CD4-positive, alpha-beta T cell treated with Interleukin-1 beta for 1 hour (primary cell): ENCODE data around the gene KMT2E.

Source experiments
- DNase-seq, 2 donors: peaks; one replicate each; pipeline ENCODE4 v3.0.0-alpha.2; 2020 to 2022

The KMT2E gene

DNA sequence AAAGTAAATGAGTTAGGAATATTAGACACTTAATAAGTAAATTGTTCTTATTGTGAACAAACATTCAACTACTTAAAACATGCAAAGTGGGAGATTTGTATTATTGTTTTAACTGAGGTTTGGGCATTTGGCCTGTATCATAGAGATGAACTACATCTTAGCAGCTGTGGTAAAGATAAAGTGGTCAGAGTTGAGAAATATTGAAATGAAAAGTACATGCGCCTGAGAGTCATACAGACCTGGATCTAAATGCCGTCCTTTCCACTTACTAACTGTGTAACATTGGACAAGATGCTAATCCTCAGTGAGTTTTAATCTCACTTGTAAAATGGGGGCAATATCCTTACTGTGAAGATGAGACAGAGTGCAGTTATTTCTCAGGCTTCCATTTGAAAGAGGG, 74.5 kb downstream of the KMT2E start:
- DNase-seq, result no peak

DNA sequence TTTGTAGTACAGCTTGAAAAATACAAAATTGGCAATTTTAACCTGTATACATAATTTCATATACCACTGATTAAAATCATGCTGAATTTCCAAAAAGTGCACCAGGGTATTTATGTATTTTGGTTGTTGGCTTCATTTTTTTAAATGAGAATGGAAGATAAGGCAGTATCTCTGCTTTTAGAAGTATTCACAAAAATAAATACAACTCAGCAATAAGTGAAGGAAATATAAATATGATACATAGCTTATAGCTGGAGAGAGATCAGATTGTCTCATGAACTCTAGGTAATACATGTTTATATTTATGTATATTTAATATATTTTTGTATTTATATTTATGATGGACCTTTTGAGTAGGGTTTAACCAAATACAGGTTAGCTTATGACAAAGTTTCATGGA, 81.0 kb downstream of the KMT2E start:
- DNase-seq, result no peak

DNA sequence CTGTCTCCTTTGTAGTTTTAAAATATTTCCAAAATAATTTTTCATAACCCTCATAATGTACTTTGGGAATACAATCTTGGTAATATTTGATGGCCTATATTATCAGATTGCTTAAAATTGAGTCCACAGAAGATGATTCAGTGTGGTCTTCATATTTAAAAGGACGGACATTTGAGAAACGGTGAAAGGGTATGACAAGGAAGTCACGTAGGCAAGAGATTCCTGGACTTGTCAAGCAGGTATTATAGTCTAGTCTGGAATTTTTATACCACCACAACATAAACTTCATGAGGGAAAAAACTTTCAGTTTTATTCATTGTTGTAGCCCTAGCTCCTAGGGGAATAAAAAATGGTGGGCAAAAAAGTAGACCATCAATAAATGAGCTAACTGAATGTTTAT, 82.3 kb downstream of the KMT2E start:
- DNase-seq, result no peak

DNA sequence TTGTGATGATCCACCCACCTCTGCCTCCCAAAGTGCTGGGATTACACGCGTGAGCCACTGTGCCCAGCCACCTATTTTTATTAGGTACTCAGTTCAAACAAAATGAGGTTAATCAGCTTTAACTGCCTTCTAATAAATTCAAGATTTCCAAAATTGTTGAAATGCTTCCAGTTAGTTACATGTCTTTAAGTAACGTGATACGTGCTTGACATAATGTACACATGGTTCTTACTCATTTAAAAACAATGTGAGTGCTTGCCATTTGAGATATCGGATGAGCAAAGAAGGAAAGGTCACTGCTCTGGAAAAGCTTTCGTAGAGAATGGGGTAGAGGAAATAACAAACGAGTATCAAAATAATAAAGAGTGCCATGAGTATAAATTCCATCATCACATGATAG, 83.6 kb downstream of the KMT2E start:
- no peak for DNase-seq

DNA sequence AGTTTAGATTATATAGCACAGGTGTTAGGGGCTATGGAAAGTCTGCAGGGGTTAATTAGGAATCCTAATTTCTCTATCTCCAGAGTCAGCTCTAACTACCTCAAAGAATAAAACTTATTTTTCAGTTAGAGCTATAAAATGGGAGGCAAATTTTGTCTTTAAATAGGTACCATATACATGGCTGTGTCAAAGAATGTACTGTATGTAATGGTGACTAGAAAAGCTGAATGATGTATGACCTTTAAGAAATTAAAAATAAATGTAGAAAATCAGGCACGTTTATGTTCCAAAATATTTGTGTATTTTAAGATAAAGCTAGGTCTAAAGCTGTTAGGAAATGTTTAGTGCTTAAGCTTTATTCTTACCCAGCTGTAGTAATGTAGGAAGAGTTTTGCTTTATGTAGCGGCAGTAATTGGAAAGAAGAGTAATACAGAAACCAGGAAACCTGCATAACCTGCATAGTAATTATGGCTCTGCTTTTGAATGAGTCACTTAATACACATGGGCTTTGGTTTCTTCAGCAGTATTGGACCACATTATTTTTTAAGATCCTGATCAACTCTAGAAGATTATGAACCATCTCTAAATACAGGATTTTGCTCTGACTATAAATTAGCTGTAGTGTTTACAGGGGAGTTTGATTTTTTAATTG, 85.0 kb downstream of the KMT2E start:
- no peak for DNase-seq

DNA sequence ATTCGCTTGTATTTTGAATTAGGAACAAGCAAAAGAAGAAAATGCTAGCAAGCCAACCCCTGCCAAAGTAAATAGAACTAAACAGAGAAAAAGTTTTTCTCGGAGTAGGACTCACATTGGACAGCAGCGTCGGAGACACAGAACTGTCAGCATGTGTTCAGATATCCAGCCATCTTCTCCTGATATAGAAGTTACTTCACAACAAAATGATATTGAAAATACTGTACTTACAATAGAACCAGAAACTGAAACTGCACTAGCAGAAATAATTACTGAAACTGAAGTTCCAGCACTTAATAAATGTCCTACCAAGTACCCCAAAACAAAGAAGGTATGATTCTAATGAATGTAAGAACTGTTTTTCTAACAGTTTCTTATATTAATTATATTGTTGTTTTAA, 87.9 kb downstream of the KMT2E start:
- DNase-seq, result no peak

DNA sequence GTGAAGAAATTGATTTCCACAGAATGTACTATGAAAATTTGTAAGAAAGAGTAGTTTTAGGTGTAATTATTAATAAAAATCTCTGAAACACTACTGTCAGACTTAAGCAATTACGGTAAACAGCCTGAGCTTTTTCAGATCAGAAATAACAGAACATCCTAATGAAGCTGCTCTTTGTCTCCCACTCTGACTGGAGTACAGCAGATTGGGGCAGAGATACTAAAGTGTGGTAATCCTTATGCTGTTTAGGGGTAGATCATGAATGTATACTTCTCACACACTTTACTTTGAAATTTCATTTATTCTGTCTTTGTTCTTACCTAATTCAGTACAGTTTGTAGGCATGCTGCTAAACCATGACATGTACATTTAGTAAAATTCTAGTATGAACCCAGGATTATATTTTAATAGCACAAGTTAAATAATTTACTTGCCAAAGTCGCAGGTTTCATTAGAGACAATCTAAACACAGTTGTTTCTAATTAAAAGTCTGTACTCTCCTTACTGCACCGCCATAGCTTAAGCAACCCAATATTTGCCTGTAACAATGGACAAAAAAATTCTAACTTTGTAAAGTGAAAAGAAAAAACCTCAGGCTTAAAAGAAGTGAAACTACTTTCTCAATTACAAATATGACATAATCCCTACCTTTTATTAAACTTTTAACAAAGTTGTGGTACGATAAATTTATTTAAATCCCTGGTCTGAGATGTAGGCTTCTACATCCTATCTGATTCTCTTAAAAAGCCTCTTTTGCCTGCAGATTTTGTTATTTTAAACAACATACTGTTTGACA, 88.8 kb downstream of the KMT2E start:
- no peak for DNase-seq

DNA sequence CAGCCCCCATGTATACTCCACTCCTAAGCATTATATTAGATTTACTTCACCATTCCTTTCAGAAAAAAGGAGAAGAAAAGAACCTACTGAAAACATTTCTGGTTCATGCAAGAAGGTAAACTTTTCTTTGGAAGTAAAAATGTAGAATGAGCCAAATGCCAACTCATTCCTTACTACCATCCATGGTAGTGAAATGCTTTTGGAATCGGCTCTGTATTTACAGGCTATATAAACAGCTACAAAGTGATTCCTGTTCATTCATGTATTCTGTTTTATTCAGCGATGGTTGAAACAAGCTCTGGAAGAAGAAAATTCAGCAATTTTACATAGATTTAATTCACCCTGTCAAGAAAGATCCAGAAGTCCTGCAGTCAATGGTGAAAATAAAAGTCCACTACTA, 91.6 kb downstream of the KMT2E start:
- no peak for DNase-seq

DNA sequence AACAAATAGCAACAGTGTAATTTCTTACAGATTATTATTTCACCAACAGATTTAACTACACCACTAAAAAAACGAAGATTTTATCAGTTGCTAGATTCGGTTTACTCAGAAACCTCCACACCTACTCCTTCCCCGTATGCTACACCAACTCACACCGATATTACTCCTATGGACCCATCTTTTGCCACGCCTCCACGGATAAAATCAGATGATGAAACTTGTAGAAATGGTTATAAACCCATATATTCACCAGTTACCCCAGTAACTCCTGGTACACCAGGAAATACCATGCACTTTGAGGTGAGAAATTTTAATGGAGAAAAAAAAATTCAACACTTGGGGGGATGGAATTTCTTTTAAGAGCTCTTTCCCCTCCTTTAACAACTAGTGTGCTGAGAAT, 92.5 kb downstream of the KMT2E start:
- no peak for DNase-seq

DNA sequence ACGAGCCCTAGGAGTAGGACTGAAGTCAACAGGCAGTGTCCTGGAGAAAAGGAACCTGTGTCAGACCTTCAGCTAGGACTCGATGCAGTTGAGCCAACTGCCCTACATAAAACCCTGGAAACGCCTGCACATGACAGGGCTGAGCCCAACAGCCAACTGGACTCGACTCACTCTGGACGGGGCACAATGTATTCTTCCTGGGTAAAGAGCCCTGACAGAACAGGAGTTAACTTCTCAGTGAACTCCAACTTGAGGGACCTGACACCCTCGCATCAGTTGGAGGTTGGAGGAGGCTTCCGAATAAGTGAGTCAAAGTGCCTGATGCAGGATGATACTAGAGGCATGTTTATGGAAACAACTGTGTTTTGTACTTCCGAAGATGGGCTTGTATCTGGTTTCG, 93.5 kb downstream of the KMT2E start:
- DNase-seq, result no peak

DNA sequence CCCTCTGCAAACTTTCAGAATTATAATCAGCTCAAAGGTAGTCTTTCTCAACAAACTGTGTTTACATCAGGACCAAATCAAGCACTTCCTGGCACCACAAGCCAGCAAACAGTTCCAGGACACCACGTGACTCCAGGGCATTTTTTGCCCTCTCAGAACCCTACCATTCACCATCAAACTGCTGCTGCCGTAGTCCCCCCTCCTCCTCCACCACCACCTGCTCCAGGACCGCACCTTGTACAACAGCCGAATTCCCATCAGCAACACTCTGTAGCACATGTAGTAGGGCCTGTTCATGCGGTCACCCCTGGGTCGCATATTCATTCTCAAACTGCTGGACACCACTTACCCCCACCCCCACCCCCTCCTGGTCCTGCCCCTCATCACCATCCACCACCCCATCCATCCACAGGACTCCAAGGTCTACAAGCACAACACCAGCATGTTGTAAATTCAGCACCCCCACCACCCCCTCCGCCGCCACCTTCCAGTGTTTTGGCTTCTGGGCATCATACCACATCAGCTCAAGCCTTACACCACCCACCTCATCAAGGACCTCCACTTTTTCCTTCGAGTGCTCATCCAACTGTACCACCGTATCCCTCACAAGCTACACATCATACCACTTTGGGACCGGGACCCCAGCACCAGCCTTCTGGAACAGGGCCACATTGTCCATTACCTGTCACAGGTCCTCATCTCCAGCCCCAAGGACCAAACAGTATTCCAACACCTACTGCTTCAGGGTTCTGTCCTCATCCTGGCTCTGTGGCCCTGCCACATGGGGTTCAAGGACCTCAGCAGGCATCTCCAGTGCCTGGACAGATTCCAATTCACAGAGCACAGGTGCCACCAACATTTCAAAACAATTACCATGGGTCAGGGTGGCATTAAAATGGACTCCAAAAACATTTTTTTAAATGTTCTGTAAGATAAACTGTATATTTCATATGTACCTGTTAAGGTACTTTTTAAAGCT, 98.7 kb downstream of the KMT2E start:
- no peak for DNase-seq

DNA sequence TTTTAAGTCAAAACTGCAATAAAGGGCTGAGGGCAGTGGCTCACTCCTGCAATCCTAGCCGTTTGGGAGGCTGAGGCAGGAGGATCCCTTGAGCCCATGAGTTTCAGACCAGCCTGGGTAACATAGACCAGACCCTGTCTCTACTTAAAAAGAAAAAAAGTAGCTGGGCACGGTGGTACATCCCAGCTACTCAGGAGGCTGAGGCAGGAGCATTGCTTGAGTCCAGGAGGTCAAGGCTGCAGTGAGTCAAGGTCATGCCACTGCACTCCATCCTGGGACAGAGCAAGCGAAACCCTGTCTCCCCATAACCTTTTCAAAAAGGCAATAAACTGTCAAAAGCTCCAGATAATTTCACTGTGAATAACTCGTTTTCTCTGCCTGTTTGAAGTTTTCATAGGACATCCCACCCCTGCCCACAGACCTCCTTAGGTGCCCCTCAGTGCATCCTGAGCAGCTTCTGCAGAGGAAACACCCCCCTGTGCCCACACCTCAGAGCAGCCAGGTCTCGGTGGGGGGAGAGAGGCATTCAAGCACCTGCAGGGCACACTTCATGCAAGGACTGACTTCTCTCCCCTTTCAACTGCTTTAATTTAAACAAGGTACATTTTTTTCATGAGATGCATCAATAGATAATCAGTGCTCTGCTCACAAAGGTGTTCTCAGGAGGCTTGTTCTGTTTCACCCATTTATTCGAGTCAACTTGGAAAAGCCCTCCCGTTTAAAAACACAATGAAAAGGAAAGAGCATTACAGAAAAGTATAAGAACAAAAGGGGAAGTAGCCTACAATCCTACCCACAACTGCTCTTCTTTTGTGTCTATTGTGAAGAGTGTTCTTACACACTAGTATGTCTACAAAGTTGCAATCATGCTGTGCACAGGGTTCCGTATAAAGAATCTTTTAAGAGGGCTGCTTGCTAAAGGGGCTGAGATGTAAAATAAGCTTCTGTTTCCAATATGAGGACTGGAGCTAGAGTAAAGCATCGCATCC, 104.9 kb downstream of the KMT2E start:
- no peak for DNase-seq

DNA sequence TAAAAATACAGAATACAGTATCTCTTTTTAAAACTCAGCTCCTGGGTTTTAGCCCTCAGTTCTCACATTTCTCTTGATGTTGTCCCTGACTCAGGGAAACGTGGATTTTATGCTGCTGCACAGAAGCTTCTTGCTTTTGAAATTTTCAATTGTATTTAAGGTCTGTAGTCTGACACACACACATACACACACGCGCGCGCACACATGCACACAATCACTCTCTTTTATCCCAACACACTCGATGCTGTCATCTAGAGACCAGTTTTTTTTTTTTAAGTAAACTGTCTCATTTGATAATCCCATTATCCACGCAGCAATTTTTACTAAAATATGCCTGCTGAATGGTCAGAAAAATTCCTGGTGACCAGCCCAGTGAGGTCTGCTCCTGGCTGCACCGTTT, 108.6 kb downstream of the KMT2E start:
- no peak for DNase-seq

DNA sequence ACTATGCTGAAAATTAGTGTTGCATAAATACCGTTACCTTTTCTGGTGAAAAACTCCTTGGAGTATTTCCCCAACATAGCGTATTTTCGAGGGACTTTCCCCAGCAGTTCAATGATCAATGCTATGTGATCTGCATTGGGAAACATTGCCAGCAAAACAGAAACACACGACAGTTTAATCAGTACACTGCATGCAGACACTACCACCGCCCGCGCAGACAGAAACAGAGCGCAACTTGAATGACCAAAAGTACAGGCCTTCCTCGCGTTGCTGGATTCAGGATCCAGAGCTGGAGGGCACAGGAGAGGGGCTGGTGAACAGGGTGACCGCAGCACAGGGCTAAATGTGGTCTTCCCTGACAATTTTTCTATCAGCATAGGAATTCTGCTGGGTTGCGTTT, 111.7 kb downstream of the KMT2E start:
- no peak for DNase-seq

DNA sequence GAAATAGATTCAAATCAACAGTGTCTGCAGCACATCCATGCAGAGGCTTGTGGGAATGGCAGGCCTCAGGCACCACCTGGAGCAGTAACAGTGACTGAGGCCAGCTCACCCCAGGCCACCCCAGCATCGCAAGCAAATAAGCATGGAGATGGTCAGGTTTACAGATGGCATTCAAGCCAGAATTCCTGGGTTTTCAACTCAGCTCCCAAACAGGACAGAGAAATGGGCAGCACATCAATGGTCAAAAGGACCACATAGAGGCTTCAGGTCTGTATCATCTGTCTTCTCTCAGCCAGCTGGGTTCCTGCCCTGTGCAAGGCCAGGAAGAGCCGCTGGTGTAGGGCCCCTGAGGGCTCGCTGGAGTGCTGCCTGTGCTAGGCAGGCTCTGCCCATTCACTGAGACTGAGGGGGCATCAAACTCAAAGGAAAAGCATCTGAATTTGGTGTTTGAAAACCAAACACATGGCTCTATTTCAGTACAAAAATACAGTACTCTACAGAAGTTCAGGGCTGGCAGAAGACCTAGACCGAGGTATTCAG, 112.5 kb downstream of the KMT2E start:
- DNase-seq, result no peak

DNA sequence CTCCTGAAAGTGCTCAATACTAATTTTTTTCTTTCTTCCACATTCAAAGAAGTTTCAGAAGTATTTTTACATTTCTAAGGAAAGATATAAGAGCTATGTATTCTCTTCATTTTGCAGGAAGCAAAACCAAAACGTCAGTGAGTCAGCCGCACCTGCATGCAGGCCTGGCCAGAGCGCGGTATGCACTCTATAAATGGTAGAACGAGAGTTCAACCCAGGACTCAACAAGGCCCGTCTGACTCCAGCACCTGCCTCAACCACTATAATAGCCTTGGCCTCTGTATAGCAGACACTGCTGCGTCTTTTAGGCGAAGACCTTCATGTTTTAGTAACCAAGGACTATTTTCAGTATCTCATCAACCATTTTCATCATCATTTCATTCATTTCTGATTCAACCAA, 113.2 kb downstream of the KMT2E start:
- DNase-seq, result no peak

DNA sequence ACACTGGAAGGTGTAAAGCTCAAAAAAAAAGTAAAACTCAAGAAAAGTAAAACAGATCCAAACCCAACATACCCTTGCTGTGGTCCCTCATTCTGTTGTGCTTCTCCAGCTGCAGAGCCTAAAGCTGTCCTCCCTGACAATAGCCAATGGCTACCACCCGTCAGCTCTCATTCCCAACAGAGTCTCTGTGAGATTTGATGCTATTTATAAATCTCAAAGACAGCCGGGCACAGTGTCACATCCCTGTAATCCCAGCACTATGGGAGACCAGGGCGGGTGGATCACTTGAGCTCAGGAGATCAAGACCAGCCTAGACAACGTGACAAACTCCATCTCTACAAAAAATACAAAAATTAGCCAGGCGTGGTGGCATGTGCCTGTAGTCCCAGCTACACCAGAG, 116.0 kb downstream of the KMT2E start:
- no peak for DNase-seq

DNA sequence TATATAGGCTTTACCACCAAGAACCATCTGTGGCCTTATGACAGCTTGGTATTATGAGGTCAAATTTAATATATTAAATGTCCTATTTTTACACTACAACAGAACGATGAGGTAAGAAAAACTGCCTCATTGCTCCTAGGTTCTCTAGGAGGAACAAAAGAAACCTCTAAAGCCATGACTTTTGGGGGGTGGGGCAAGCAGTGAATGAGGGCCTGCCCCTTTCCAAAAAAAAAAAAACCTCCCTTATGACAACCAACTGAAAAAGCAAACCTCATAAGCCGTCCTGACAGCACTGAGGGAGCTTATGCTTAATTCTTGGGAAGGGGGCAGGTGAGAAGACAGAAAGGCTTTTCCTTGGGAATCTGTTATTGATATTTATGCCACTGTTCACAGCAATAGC, 116.6 kb downstream of the KMT2E start:
- DNase-seq, result no peak

DNA sequence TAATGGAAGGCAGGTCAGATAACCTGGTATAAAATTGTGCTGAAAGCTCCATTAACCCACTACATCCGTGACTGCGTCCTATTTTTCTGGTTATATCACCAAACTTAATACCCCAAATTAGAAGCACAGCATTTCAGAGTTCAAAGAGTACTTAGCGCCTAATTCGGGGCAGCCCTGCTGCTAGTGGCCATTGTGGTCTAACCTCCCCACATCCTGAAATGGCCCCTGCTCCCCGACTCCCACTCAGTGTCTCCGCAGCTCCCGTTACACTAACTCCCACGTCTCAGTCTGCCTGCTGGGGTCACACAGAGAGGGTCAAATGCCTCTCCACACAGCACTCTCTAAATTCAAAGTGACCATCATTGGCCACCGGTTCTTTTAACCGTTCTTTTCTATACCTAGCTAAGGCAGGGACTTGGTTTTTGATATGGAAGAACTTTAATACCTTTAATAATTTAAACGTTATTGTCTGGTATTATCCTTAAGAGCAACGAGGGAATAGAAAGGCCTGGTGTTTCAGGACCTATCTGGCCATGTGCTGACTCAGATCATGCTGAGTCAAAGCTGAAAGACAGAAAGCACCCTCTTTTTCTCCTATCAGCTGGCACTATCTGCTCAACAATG, 117.1 kb downstream of the KMT2E start:
- no peak for DNase-seq

DNA sequence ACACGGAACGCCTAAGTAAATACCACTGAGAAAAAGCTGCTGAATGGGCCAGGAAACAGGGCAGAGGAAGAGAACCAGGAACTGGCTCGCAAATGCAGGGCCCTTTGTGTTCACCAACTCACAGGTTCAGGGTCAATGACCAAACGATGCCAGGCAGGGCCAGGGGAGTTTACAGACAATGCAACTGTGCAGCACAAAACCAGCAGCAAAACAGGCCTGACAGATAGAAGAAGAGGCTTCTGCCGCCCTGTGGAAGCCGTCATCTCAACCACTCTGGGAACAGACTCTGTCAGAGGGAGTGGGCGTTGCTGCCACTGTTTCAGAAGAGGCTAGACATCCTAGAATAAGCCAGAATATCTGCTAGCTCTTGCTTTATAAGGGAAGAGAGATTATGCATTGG, 117.9 kb downstream of the KMT2E start:
- DNase-seq, result no peak

DNA sequence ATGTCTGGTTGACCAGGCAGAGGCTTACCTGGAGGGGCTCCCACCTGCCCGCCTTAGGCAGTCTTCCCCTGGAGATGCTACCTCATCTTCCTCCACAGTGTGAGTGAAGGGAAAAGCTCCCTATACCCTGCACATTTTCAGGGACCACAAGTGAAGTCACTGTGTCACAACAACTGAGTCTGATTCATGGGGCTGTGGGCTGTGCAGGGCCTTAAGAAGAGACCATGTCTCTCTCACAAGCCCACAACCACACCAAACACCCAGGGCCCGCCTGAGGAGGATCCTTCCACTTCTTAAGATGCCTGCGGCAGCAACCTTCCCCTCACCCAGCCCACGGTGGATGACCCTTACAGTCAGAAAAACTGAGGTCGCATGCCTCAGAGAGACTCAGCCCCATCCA, 118.3 kb downstream of the KMT2E start:
- no peak for DNase-seq

DNA sequence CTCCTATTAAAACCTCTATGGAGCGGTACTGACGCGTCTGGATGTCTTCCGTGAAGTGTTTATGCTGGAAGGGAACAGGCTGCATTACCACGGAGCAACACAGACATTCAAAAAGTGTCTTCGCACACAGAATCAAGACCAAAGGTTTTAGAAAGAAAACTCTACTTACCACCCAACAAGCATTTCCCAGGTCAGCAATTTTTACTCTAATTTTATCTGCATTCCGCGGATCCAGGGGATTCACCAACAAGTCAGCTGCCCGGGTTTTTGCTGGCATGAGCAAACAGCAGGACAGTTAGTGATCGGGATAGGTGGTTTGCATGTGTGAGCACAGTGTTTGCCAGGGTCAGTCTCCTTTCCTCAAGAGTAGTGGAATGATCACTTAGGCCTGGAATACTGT, 118.8 kb downstream of the KMT2E start:
- no peak for DNase-seq
